HG03103 (cell line): ENCODE data around the gene WDR31.
"Not testable (repeated sequence)": the region's sequence is repeated elsewhere in the genome, so short reads cannot be mapped to it uniquely, and the experiment has no call there.

Experiments
- ATAC-seq: cut with Tn5 transposase; IDR thresholded peaks from one replicate; pipeline ENCODE4 v1.9.1; 2021; ENCODE audit warnings: low read depth; ENCODE audit not compliant: unreplicated experiment

WDR31 gene

DNA sequence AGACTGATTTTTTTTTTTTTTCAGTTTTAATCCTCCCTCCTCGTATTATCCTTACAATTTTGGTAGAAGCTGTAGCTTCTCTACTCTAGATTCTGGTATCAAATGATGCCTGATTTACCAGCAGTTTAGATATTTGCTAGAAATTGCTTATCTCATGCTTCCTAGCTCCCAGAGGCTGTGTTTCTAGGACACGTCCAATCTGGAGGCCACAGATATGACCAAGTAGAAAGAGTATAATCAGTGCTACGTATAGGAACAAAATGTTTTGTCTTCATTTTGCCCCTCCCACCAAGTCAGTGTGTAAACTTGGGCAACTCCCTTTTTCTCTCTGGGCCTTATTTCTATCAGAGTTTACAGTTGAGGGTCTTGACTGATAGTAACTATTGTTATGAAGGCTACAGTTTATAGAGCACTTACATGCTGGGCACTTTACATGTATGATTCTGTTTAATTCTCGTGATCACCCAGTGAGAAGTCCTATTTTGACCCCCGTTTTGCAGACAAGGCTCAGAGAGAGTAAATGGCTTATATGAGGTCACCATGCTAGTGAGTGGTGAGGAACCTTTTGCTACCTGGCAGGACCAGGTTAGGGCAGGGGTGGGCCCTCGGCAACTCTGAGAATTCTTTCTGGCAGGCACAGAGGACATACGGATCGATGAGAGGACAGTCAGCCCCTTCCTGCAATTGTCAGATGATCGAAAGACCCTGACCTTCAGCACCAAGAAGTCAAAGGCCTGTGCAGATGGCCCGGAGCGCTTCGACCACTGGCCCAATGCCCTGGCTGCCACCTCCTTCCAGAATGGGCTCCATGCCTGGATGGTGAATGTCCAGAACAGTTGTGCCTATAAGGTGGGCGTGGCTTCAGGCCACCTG, 29.1 kb upstream of the WDR31 start:
- no peak for ATAC-seq

DNA sequence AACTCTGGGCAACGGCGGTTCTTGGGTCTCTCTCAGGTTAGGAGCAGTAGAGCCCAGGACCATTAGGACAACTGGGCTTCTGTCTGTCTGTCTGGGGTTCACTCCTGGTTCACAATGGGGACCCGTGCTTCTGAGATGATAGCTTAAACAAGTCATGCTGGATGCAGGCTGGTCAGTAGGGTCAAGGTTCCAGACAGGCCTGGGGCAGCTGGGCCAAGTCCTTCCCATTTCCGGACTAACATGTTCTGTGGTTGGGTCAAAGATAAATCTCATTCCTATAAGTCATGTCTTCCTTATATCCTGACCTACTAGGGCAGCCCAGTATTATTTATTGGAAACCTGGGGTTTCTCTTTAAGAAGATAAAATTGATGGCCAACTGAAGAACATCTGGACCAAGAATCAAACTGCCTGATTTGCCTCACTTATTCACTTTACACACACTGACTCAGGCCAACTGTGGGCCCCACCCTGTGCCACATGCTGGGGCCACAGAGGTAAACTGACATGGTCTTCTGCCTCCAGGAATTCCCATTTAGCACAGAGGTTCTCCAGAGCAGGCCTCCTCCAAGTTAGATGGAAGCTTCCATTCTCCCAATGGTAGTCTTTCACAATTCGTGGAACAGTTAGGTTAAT, 28.4 kb upstream of the WDR31 start:
- ATAC-seq: no peak

DNA sequence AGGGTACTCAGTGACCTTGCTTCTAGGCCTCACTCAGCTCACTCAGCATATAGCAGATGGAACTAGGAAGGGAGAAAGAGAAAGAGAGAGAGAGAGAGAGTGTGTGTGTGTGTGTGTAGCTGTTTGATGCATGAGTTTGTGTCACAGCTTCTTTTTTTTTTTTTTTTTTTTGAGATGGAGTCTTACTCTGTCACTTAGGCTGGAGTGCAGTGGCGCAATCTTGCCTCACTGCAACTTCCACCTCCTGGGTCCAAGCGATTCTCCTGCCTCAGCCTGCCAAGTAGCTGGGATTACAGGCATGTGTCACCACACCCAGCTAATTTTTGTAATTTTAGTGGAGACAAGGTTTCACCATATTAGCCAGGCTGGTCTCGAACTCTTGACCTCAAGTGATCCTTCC, 25.6 kb upstream of the WDR31 start:
- not testable (repeated sequence) for ATAC-seq

DNA sequence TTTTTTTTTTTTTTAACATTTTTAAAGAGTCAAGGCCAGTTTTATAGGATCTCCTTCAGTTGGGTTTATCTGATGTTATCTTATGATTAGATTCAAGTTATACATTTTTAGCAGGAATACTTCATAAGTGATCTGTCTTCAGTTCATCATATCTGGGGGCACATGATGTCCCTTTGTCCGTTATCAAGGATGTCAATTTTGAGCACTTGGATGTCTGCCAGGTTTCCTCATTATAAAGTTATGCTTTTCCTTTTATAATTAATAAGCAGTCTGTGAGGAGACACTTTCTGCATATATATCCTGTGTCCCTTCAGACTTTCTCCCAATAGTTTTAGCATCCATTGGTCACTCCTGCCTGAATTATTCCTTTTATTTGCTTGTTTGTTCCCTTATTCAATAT, 24.9 kb upstream of the WDR31 start:
- no peak for ATAC-seq

DNA sequence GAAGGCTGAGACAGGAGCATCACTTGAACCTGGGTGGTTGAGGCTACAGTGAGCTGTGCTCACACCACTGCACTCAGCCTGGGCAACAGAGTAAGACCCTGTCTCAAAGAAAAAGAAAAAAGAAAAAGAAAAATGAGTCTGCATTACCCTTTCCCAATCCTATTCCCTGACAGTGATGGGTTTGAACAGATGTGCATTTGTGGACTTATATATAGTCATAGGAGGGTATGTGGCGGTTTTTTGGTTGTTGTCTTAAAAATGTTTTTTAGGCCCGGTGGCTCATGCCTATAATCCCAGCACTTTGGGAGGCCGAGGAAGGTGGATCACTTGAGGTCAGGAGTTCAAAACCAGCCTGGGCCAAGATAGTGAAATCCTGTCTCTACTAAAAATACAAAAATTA, 23.3 kb upstream of the WDR31 start:
- ATAC-seq: no peak

DNA sequence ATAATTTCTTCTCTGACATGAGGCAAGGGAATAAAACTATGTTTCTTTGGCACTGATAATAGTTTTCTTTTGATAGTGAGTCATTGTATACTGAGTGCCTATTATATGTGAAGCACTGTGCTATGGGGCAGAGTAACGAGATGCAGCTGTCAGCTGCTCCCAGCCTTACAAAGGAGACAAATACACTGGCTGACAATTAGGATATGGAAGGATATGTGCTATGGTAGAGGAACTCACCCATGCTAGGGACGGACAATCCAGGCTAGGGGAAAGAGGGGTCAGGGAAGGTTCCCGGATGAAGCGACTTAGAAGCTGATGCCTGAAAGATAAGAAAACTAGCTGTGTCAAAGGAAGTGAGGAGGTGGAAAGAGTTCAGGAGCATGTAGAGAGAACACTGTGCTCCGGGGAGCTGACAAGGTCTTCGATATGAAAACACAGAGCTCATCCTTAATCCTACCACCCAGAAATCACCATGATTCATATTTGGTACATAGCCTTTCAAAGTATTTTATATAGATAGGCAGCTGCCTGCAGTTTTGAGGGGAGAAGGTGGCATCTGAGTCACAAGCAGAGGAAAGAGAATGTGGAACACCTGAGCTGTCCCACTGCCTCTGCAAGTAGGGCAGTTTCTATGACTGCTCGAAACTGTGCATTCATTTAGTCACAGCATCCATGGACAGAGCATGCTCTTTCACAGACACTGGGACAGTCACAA, 21.4 kb upstream of the WDR31 start:
- ATAC-seq: no peak

DNA sequence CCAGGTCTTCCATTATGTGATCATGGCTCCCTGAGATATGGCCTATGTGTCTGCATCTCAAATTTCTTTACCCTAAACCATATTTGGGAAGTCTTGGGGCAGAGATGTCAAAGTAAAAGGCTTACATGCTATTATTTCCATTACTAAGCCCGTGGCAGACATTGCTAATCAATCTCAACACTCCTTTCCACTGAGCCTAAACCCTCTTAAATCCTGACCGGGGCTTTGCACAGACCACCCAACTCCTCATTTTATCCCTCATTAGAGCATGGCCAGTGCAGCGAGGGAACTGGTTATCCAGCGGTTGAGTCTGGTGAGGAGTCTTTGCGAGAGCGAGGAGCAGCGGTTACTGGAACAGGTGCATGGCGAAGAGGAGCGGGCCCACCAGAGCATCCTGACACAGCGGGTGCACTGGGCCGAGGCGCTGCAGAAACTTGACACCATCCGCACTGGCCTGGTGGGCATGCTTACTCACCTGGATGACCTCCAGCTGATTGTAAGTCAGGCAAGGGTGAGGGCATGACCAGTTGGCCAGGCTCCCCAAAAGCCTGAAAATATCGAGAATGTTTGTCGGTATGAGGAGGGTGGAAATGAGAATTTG, 20.3 kb upstream of the WDR31 start:
- no peak for ATAC-seq

DNA sequence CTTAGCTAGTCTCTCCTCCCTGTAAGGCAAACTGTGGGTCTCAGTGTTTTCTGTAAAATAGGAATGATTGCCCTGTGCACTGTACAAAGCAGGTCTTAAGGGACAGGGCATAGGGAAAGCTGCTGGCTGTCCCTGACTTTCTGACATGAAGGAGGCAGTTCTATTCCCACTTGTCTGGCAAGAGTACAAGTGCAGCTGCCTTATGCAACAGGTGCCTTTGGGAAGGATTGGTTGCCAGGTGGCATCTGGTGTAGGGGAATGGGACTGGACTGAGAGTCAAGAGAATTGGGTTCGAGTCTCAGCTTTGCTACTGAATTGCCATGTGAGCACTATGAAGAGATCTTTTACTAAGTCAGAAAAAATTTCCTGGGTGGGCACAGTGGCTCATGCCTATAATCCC, 19.3 kb upstream of the WDR31 start:
- ATAC-seq: no peak

DNA sequence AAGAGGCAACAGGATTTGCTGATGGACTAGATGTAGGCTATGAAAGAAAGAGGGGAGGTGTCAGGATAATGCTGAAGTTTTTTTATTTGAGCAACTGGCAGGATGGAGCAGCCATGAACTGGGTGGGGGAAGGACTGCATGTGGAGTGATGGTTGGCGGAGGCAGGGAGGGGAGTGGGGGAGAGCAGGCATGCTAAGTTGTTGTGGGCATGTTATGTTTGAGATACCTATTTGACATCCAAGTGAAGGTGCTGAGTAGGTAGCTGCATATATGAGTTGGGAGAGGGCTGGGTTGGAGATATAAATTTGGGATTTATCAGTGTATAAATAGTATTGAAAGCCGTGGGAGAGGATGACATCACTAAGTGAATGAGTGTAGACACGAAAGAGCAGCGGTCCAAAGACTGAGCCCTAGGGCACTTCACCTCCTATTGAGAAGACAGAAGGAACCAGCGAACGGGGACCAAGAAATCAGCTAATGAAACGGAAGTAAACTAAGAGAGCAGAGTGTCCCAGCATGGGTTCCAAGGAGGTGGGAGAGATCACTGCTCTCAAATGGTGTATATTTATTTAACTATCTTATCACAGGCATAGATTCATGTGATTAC, 16.7 kb upstream of the WDR31 start:
- ATAC-seq: no peak

DNA sequence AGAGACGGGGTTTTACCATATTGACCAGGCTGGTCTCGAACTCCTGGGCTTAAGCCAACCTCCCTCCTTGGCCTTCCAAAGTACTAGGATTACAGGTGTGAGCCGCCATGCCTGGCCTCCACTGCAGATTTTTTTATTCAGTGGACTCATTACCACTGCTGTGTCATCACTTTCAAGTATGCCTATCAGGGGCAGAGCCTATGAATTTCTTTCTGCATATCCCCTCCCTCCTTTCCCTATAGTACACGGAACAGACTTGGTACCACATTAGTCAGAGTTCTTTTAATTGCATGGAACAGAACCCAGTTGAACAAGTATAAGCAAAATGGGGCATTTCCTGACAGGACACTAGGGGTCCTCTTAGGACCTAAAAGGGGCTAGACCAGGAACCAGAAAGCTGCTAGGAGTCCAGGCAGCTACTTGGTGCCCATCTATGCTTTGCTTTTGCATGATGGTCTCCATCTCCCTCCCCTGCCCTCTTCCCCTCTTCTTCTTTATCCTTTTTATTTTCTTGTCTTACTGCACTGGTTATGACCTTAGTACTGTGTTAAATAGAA, 15.0 kb upstream of the WDR31 start:
- ATAC-seq: no peak

DNA sequence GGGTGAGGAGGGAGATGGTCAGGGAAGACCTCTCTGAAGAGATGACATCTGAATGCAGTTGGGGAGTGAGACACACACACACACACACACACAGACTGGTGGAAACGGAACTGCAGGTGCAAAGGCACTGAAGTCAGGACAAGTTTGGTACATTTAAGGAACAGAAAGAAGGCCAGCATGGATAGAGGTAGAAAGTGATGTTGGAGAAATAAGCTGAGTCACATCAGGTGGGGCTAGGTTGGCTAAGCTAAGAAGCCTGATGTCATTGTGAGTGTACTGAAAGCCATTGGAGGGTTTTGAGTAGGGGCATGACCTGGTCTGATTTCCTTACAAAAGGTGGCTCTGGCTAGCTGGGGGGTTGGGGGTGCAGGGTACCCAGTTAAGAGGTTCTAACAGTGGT, 12.3 kb upstream of the WDR31 start:
- ATAC-seq: no peak

DNA sequence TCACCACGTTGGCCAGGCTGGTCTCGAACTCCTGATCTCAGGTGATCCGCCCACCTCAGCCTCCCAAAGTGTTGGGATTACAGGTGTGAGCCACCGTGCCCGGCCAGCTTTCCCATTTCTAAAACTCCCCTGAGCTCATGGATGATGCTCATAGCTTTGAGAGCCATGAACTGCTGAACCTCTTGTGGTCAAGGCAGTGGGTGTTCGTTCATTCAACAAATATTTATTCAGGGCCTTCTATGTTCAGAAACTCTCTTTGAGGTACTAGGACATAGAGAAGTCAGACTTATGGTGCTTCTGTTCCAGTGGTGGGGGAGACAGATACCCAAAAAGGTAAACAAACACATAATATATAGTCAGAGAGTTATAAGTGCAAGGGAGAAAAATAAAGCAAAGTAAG, 11.9 kb upstream of the WDR31 start:
- ATAC-seq: no peak

DNA sequence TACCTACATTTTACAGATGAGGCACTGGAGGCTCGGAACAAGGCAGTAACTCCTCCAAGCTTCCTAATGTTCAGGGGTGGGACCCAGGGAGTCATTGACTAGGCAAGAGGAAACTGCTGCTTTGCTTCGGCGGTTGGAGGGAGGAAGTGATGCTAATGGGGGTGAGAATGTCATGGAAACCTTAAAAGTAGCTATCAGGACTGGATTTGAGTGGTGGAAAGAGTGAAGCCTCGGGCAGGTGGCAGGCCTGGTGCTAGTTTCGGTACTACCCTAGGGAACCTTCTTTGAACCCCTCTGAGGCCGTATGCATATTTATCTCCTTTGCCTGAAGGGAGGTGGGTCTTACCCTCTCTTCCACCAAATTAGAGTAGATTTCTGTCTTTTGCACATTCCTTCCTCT, 10.9 kb upstream of the WDR31 start:
- ATAC-seq: no peak

DNA sequence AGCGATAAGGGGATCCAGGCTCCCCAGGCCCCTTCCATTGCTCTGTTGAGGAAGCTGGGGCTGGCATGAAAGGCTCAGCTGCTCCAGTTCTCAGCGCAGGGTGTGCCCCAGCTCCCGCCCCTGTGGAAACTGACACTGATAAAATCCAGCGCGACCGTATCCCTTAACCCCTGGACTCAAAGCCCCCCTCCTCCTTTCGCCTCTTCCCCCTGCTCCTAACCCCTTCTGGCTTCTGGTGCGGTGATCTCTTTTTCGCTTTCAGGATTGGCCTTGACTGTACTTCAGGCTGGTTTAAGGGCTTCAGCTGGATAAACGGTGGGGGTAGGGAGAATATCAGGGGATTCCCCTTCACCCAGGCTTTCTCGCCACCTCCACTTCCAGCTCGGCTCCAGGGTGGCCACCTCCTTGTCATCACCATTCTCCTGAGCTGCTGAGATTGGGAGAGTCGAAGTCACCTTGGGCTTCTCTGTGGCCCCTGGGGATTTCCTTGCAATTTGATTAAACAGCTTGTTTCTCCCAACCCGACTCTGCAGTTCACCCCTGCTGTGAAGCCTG, 10.1 kb upstream of the WDR31 start:
- no peak for ATAC-seq

DNA sequence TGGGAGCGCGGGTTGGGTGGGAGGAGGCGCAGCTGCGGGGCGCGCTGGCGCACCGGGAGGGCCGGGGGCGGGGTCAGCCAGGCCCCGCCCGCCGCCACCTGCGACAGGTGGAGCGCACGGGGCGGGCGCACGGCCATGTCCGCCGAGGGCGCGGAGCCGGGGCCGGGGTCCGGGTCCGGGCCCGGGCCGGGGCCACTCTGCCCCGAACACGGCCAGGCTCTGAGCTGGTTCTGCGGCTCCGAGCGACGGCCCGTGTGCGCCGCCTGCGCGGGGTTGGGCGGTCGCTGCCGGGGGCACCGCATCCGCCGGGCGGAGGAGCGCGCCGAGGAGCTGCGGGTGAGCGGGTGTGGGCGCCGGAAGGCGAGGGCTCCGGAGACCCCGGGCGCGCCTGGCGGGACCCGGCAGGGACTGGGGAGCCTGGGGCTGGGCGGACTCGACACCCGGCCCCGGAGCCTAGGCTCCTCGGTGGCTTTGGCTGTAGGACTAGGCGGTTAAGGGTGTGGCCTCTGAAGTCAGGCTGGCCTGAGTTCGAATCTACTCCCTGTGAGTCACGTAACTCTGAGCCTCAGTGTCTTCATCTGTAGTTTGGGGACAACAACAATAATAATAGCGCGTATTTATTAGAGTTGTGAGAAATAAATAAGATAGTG, 9.5 kb upstream of the WDR31 start, which contains the start of gene BSPRY:
Gene BSPRY (plus strand): TSS at position 97 of the 650 bp plus-strand sequence. CDS start 39 bp downstream, at position 136.
- no peak for ATAC-seq

DNA sequence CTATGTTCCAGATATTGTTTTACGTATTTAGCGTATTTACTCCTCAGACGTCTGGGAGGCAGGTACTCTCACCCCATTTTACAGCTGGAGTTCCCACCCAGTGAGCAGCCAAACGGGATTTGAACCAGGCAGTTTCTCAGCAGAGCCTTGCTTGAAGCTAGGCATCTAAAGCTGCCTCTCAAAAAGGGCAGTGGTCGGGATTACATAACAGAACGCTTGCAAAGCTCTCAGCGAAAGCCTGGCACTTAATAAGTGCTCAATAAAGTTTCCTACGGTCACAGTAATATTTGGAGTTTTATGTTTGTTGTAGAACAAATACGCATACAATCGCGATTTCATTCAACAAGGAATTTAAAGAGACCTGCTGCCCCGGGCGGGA, 9.0 kb upstream of the WDR31 start:
- no peak for ATAC-seq

DNA sequence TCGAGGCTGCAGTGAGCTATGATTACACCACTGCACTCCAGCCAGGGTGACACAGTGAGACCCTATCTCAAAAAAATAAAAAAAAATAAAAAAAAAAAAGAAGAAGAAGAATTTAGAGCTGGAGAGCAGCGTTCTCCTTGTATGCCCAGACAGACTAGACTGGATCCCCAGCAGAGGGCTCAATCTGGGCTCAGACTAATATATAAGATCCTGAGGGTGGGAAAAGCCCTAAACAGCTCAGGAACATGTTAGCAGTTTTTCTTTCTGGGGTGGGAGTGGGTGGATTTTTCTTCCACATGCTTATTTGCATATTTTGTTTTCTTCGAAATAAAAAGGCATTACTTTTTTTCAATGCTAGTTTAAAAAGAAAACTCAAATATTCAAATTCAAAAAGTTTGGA, 8.4 kb upstream of the WDR31 start:
- no peak for ATAC-seq

DNA sequence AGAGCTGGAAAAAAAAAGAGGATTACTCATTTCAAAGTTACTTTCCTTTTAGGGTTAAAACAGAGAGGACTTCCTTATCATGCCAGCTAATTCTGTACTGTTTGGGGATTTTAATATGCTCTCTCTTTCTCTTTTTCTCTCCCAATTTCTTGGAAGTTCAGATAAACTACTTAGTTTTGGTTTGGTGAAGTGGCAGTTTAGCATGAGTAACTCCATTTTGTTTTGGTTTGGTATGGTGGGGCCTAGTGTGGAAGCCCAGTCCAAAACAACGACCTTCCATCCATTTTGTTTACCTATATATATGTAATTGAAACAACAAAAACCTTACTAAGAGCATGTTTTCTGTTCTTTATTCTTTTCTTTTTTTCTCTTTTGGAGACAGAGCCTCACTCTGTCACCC, 5.6 kb upstream of the WDR31 start:
- no peak for ATAC-seq

DNA sequence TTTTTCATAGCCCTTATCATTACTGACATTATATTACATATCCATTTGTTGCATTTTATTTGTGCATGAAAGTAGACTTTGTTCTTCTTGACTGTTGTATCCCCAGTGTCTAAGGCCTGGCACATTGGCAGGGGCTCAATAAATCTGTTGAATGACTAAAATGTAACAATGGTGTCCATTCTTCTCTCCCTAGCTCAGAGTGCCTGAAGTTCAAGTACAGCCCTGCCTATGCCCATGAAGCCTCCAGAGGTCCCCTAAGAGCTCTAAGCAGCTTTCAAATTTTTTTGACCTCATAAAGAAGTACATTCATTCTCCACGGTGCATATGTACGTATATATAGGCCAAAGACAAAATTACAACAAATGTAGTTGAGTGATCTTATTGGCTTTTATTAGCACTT, 5.1 kb upstream of the WDR31 start:
- ATAC-seq: no peak
